Activated CD8-positive, alpha-beta T cell treated with anti-CD3 and anti-CD28 coated beads for 36 hours (primary cell): ENCODE results near the gene GUCY1A2. TPM values are rescaled to one million over a fixed set of nuclear protein-coding genes. Genes with fewer than 3 reads are reported as not detected.

Experiments used
- ATAC-seq: fragments of 200-7000 bp; cut with Tn5 transposase; one replicate; pipeline ENCODE4 v1.10.0; 2021; ENCODE audit warnings: mild to moderate bottlenecking, moderate library complexity
- CTCF ChIA-PET: fragments of 350-600 bp; sonication (Branson Sonifier 250); formaldehyde crosslinking; loops from one replicate; lab custom pipeline; 2021; ENCODE audit warnings: antibody characterized with exemption; lab: Charles Lee
- POLR2A ChIA-PET: fragments of 350-600 bp; sonication (Branson Sonifier 250); formaldehyde crosslinking; loops from one replicate; lab custom pipeline; 2021; ENCODE audit warnings: antibody characterized with exemption; lab: Charles Lee
- DNase-seq: peaks from one replicate; pipeline ENCODE4 v3.0.0-alpha.2; 2020
- H3K27ac Mint-ChIP-seq: one replicate; pipeline ENCODE4 v1.8.0; 2021; ENCODE audit warnings: mild to moderate bottlenecking, mixed read lengths
- H3K27me3 Mint-ChIP-seq: one replicate; pipeline ENCODE4 v1.8.0; 2021; ENCODE audit warnings: mixed read lengths
- H3K36me3 Mint-ChIP-seq: one replicate; pipeline ENCODE4 v1.8.0; 2021; ENCODE audit warnings: low read depth, mixed read lengths
- H3K4me1 Mint-ChIP-seq: one replicate; pipeline ENCODE4 v1.8.0; 2021; ENCODE audit warnings: low read depth, mixed read lengths
- H3K4me3 Mint-ChIP-seq: one replicate; pipeline ENCODE4 v1.8.0; 2021; ENCODE audit warnings: mild to moderate bottlenecking, moderate library complexity, mixed read lengths
- H3K9me3 Mint-ChIP-seq: one replicate; pipeline ENCODE4 v1.8.0; 2021; ENCODE audit warnings: mixed read lengths
- CTCF ChIP-seq: fragments of 200-600 bp; IDR thresholded peaks from one replicate; pipeline ENCODE4 v1.8.0; 2022; ENCODE audit warnings: antibody characterized with exemption, mild to moderate bottlenecking
- intact Hi-C: fragments of 100-400 bp; cut with micrococcal nuclease; formaldehyde crosslinking; loops from one replicate; pipeline ENCODE4 v1.10.0; 2022
- total RNA-seq, 2 experiments: library from RNA; stranded (reverse); gene quantifications; one replicate each; pipeline ENCODE4 v1.2.3, GENCODE V29; 2021

The GUCY1A2 gene
- total RNA-seq, 2 experiments from 2014 or later = not detected

- Mint-ChIP-seq H3K27me3 (no peaks in the 10 kb centered on the region), H3K9me3 (no peaks in the 10 kb centered on the region)
- CTCF ChIA-PET = no interaction called here
These were observed 323.8 kb downstream of the GUCY1A2 start for GRCh38 chr11:106694501-106694900.

GRCh38 chr11:106691807-106692365 lies 326.4 kb downstream of the GUCY1A2 start:
- intact Hi-C loops = no loop called here
- Mint-ChIP-seq H3K4me3 (no peak overlapping the region), H3K4me1 (no peaks in the 10 kb centered on the region), H3K27me3 (no peaks in the 10 kb centered on the region), H3K36me3 (no peaks in the 10 kb centered on the region), H3K9me3 (peaks cover 5% of the 10 kb centered on the region), H3K27ac (no peak overlapping the region)
- TF ChIP-seq CTCF = no peak
- ATAC-seq = no peak
- ChIA-PET CTCF (no interaction called here), POLR2A (no interaction called here)
- DNase-seq = no peak

More at GRCh38 chr11:106694501-106694900, 323.8 kb downstream of the GUCY1A2 start:
- POLR2A ChIA-PET = no interaction called here
- Mint-ChIP-seq H3K4me3 (no peak overlapping the region), H3K4me1 (no peaks in the 10 kb centered on the region), H3K27ac (no peak overlapping the region), H3K36me3 (no peaks in the 10 kb centered on the region)
- intact Hi-C loops = no loop called here
- ATAC-seq = no peak
- no peak for DNase-seq
- TF ChIP-seq CTCF = no peak

GRCh38 chr11:106690923-106691322 lies 327.4 kb downstream of the GUCY1A2 start:
- no peak for TF ChIP-seq CTCF
- DNase-seq = no peak
- POLR2A ChIA-PET = no interaction called here
- Mint-ChIP-seq H3K9me3 (peaks cover 5% of the 10 kb centered on the region), H3K4me3 (no peak overlapping the region), H3K36me3 (no peaks in the 10 kb centered on the region), H3K27me3 (no peaks in the 10 kb centered on the region), H3K4me1 (no peaks in the 10 kb centered on the region), H3K27ac (no peak overlapping the region)
- ATAC-seq = no peak
- CTCF ChIA-PET = no interaction called here
- intact Hi-C loops = no loop called here

- ChIA-PET CTCF (no interaction called here), POLR2A (no interaction called here)
- no peaks in the 10 kb centered on the region for H3K4me1 Mint-ChIP-seq
- peaks cover 5% of the 10 kb centered on the region for H3K9me3 Mint-ChIP-seq
- DNase-seq (no peak), ATAC-seq (no peak)
- TF ChIP-seq CTCF = no peak
- no peaks in the 10 kb centered on the region for H3K36me3 Mint-ChIP-seq
- no peak overlapping the region for H3K27ac Mint-ChIP-seq
- H3K27me3 Mint-ChIP-seq = no peaks in the 10 kb centered on the region
- intact Hi-C loops = no loop called here
- H3K4me3 Mint-ChIP-seq = no peak overlapping the region
These were observed 333.3 kb downstream of the GUCY1A2 start for GRCh38 chr11:106684944-106685343.

- no peak for DNase-seq
- Mint-ChIP-seq H3K9me3 (no peaks in the 10 kb centered on the region), H3K4me1 (no peaks in the 10 kb centered on the region), H3K36me3 (no peaks in the 10 kb centered on the region), H3K27ac (no peak overlapping the region), H3K27me3 (no peaks in the 10 kb centered on the region), H3K4me3 (no peak overlapping the region)
- ChIA-PET CTCF (no interaction called here), POLR2A (interaction anchor here (0.6 kb wide), 1 partner anchor 731 kb away, joined by 3 read pairs; no protein-coding TSS in a partner anchor)
- TF ChIP-seq CTCF = no peak
- ATAC-seq = no peak
- intact Hi-C loops = no loop called here
These were observed 334.8 kb downstream of the GUCY1A2 start for GRCh38 chr11:106683435-106683834.
